TTC549 (cell line): ENCODE measurements around the gene PARPBP.
"Not testable (repeated sequence)": the region's sequence is repeated elsewhere in the genome, so short reads cannot be mapped to it uniquely, and the experiment has no call there.

Experiments
- FAIRE-seq: peaks from 2 replicates; lab custom pipeline; 2012; peaks lifted over from hg19 to GRCh38; lab: Jason Lieb, UNC

PARPBP gene, protein sequence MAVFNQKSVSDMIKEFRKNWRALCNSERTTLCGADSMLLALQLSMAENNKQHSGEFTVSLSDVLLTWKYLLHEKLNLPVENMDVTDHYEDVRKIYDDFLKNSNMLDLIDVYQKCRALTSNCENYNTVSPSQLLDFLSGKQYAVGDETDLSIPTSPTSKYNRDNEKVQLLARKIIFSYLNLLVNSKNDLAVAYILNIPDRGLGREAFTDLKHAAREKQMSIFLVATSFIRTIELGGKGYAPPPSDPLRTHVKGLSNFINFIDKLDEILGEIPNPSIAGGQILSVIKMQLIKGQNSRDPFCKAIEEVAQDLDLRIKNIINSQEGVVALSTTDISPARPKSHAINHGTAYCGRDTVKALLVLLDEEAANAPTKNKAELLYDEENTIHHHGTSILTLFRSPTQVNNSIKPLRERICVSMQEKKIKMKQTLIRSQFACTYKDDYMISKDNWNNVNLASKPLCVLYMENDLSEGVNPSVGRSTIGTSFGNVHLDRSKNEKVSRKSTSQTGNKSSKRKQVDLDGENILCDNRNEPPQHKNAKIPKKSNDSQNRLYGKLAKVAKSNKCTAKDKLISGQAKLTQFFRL

DNA sequence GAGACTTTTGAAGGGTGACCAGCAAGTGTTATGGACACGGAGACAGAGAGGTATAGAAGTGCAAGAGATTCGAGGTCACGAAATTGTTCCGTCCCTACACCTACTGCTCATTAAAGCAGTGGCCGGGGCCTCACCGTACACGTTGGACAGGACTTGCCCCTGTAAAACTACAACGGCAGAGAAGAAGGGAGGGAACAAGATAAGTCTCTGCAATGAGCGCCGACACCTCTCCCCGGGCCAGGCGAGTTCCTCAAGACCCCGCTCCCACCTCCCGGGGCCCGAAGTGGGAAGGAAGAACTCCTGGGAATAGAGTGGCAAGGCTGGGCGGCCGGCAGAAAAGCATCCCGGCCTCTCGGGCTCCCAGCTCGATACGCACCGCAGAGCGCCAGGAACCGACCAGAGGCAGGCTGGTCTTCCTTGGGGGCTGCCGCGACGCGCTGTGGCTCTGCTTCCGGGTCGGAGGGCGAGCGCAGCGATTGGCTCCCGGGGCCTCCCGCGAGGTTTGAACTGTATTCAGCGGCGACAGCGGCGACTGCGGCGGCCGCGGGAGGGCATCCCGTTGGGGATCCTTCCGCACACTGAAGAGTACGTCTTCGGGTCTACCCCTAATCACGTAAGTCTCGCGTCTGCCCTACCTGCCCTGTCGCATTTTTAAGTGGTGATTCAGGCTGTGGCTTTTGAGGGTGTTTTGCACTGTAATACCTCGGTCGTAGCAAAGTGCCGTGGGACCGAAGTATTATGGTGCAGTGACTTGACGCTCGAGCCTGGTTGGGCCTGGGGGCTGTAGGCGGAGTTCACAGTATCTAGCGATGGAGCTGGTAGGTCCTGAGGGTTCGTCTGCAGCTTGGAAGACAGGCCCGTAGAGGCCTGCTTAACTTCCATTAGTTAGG is at the start of gene PARPBP, which contains the start of gene NUP37:
Gene PARPBP (plus strand): TSS at position 510 of the 890 bp plus-strand sequence. CDS start 3,706 bp downstream, outside the sequence.
Gene NUP37 (minus strand): TSS at position 441 of the 890 bp plus-strand sequence. CDS start 1,596 bp downstream, outside the sequence.
- no peak for FAIRE-seq

DNA sequence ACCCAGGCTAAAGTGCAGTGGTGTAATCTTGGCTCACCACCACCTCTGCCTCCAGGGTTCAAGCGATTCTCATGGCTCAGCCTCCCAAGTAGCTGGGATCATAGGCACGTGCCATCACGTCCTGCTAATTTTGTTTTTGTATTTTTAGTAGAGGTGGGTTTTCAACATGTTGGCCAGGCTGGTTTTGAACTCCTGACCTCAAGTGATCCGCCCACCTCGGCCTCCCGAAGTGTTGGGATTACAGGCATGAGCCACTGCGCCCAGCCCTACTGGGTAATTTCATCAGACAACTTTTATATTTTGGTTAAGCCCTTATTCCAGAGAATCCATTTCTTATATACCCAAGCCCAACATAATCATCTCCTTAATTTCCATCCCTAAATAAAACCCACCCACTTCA is 47.9 kb upstream of the PARPBP start:
- FAIRE-seq = not testable (repeated sequence)

DNA sequence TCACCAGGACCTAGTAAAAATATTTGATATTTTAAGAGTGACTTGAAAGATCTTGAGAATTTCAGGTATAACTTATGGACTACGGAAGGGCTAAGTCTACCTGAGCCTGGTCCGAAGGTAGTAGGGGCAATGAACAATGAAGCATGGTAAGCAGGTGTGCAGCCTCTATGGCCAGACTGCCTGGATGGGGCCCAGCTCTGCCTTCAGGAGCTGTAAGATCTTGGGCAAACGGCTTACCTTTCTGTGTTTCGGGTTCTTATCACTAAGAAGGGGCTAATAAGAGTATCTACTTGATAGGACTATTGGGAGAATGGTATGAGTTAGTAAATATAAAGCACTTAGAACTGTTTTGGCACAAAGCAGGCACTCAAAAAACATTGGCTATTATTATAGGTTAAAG is 39.1 kb upstream of the PARPBP start:
- no peak for FAIRE-seq

DNA sequence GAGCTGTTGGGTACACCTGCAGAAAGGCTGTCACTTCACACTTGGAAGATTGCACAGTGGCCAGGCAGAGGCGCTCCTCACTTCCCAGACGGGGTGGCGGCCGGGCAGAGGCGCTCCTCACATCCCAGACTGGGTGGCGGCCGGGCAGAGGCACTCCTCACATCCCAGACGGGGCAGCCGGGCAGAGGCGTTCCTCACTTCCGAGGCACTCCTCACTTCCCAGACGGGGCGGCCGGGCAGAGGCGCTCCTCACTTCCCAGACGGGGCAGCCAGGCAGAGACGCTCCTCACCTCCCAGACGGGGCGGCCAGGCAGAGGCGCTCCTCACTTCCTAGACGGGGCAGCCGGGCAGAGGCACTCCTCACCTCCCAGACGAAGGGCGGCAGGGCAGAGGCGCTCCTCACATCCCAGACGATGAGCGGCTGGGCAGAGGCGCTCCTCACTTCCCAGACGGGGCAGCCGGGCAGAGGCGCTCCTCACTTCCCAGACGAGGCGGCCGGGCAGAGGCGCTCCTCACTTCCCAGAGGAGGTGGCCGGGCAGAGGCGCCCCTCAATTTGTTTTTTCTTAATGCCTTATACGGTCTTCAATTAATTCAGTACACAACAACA is 30.7 kb upstream of the PARPBP start:
- FAIRE-seq = not testable (repeated sequence)

DNA sequence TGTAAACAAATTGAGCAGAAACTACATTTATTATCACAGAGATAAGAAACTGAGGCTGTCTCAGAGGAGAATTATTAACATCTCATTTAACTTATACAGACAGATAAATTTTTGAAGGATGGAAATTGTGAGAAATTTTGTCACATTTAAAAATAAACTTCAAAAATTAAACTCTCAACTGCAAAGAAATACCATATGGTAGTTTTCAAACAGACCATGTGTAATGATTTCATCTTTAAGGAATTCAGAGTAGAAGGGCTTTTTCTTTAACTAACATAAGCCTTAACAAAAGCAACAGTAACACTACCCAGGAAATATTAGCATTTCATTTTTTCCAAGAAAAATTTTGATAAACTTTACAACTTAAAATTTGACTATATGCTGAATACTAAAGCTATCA is 26.7 kb upstream of the PARPBP start:
- no peak for FAIRE-seq

DNA sequence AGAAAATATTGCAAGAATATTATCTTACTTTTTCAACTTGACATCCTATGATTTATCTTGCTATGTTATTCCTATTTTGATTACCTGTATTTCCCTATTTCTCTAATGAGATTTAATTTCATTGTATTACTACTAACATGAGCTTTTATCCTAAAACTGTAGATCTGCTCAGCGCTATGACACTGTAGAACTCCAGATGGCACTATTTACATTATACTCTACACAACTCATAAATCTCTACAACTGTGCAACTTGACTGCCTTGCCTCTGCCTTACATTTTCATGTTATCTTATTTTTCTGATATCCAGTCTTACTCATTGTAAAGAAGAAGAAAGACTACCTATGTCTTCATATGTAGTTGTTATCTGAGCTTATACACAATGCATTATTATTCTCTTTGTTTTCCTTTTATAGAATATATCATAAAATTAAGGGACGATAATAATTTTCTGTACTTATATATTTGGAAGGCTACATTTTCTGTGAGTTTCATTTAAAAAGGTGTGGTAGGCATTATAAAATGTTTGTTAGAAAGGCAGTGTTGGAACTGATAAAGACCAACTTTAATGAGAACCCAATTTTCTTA is 24.2 kb upstream of the PARPBP start:
- FAIRE-seq = peak; percentile 68

DNA sequence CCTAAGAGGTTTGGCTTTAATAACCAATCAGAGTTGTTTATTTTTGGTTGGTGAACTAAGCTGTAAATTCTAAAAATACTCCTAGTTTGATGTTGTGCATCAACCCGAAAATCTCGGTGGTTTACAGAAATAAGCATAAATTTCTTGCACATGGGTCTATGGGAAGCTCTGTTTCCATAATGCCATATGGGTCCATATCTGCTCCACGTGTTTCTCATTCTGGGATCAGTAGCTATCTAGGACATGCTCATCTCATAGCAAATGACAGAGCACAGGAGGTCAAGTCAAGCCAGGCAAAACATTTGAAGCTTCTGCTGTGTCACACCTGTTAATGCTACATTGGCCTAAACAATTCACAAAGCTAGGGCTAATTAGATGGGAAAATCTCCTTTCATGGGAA is 23.1 kb upstream of the PARPBP start:
- FAIRE-seq = no peak

DNA sequence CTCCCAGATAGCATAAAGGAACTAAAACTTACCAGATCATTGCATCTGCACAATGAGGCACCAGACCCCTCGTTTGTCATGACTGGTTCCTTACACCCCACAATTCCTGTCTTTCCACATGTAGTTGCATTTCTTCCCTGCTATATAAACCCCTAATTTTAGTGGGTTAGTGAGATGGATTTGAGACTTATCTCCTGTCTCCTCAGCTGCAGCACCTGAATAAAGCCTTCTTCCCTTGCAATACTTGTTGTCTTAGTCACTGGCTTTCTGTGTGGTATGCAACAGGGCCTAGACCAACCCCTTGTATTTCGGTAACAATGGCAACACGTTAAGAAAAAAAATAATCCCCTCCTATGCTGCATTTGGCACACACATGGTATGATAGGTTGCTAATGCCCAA is 13.1 kb upstream of the PARPBP start:
- FAIRE-seq = no peak

DNA sequence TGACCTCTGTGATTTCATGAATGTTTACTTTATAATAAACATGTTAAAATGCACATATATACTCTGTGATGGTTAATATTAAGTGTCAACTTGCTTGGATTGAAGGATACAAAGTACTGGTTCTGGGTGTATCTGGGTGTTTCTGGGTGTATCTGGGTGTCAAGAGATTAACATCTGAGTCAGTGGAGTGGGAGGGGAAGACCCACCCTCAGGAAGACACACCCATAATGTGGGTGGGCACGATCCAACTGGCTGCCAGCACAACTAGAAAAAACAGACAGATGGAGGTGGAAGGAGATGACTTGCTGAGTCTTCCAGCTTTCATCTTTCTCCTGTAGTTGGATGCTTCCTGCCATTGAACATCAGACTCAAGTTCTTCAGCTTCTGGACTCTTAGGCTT is 12.0 kb upstream of the PARPBP start:
- no peak for FAIRE-seq

DNA sequence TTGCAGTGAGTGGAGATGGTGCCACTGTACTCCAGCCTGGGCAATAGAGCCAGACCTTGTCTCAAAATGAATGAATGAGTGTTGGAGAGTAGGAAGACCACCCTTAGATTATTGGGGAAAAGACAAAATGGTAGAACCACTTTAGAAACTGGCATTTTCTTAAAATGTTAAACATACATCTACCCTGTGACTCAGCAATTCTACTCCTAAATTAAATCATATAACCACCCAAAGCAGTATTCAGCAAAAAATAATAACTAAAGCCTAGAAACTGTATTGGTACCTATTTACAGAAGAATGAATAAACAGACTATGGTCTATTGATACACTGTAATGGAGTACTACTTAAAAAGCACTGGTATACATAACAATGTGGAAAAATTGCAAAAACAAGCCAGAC is 9.2 kb upstream of the PARPBP start:
- no peak for FAIRE-seq

DNA sequence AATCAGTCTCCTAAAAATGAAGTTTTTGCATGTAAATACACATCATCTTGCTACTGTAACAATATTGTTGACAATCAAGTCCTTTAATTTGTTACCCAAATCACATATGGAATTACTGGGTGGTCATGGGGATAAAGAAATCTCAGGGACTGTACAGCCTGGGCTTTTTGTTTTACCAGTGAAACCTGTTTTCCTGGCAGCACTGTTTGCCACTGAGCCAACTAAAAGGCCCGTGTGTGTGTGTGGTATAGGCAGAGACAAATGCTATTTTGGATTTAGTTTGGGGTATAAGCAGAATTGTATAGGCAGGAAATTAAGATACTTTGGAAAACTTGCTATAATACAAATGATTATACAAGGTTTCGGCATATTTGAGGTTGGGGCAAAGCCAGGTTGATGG is 5.8 kb upstream of the PARPBP start:
- FAIRE-seq = no peak

DNA sequence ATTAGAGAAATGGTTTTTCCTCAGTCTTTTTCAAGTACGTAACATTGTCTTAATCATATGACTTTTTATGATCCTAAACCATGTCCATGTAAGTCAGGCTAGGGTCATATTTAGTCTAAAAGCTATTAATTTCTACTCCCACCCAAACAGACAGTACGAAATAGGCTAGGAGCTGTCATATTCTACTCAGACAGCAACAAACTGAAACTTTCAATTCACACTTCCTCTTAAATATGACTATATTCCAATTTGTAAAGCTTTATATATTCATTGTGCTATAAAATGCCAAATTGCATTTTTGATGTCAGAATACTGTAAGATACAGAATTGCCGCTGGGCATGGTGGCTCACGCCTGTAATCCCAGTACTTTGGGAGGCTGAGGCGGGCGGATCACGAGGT is 3.6 kb upstream of the PARPBP start:
- no peak for FAIRE-seq

DNA sequence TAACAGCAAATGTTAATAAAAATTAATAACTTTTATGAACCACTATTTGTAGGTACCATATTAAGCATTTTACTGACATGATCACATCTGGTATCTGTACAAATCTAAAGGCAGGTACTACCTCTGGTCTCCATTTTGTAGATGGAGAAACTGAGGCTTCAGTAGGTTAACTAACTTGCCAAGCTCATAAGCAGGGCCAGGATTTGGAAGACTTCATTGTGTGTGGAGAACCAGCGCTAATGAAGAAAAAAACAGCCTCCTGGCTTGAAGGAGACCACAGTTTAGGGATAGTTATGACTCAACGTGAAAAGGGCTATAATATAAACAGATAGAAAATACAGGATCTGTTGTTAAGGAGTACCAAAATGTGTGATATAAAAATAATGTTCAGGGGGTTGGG is 1.1 kb upstream of the PARPBP start:
- no peak for FAIRE-seq

DNA sequence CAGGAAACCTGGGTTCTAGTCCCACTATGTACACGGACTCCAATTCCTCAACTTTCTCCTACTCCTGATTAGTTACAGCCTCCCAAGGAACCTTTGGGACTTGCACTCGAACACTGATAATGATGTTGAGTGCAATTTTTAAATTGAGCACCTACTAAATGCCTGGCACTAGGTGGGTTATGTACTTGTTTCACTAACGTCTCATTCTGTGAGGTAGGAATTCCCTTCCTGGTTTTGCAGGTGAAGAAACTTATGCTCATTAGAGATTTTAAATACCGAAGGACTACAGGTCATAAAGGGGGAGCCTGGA is 536 bp downstream of the PARPBP start:
- FAIRE-seq = no peak

DNA sequence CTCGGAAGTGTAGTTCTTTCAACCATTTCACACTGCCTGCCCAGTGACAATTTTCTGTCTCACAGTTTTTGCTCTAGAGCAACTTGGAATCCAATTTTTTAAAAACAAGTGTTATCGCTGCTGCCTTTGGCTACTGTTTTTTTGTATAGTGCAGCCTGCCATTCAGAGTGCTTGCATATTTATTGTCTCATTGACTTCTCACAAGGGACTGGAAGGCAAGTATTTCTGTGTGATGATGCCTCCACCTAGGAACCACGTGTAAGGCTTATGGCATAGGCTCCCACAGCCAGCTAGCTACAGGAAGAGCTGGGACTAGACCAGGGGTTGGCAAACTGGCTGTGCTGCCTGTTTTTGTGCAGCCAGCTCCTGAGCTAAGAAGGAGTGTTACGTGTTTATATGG is 903 bp downstream of the PARPBP start:
- no peak for FAIRE-seq

DNA sequence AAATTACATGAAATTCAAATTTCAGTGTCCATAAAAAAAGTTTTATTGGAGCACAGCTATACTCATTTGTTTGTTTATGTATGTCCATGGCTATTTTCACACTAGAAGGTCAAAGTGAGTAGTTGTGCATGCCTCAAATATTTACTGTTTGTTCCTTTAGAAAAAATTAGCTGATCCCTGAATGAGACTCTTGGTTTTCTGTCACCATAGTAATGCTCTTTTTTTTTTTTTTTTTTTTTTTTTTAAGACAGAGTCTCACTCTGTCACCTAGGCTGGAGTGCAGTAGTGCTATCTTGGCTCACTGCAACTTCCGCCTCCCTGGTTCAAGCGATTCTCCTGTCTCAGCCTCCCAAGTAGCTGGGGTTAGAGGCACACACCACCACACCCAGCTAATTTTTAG is 1.3 kb downstream of the PARPBP start:
- not testable (repeated sequence) for FAIRE-seq

DNA sequence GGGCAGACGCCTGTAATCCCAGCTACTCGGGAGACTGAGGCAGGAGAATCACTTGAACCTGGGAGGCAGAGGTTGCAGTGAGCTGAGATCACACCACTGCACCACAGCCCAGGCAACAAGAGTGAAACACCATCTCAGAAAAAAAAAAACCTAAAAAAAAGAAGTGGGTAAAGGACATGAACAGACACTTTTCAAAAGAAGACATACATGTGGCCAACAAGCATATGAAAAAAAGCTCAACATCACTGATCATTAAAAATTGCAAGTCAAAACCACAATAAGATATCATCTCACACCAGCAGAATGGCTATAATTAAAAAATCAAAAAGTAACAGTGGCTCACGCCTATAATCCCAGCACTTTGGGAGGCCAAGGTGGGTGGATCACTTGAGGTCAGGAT is 10.7 kb downstream of the PARPBP start:
- not testable (repeated sequence) for FAIRE-seq

DNA sequence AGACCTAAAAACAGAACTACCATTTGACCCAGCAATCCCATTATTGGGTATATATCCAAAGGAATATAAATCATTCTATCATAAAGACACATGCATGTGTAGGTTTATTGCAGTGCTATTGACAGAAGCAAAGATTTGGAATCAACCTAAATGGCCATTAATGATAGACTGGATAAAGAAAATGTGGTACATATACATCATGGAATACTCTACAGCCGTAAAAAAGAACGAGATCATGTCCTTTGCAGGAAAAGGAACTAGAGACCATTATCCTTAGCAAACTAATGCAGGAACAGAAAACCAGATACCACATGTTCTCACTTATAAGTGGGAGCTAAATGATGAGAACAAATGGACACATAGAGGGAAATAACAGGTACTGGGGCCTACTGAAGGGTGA is 11.5 kb downstream of the PARPBP start:
- not testable (repeated sequence) for FAIRE-seq

DNA sequence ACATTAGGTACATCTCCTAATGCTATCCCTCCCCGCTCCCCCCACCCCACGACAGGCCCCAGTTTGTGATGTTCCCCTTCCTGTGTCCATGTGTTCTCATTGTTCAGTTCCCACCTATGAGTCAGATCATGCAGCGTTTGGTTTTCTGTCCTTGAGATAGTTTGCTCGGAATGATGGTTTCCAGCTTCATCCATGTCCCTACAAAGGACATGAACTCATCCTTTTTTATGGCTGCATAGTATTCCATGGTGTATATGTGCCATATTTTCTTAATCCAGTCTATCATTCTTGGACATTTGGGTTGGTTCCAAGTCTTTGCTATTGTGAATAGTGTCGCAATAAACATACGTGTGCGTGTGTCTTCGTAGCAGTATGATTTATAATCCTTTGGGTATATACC is 17.6 kb downstream of the PARPBP start:
- FAIRE-seq = not testable (repeated sequence)

DNA sequence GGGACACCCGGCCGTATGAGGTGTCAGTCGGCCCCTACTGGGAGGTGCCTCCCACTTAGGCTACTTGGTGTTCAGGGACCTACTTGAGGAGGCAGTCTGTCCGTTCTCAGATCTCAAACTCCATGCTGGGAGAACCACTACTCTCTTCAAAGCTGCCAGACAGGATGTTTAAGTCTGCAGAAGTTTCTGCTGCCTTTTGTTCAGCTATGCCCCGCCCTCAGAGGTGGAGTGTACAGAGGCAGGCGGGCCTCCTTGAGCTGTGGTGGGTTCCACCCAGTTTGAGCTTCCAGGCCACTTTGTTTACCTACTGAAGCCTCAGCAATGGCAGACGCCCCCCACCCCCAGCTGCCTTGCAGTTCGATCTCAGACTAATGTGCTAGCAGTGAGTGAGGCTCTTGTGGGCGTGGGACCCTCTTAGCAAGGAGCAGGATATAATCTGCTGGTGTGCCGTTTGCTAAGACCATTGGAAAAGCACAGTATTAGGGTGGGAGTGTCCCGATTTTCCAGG is 22.9 kb downstream of the PARPBP start:
- not testable (repeated sequence) for FAIRE-seq

DNA sequence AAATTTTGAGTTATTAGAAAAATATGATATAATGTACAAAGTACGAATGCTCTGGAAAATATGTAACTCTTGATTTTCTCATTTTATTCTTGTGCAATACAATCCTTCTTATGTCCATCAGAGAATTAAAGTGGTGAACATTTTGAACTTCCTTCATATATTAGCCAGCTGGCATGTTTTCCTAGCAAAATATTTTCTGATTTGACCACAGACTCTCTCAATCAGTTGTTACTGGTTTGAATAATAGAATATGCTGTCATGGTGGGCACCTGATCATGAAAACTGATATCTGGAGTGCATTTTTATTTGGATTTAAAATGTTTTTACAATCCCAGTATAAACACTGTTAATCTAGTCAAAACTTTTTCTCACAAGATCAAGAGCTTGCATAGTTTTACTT is 24.2 kb downstream of the PARPBP start:
- no peak for FAIRE-seq

DNA sequence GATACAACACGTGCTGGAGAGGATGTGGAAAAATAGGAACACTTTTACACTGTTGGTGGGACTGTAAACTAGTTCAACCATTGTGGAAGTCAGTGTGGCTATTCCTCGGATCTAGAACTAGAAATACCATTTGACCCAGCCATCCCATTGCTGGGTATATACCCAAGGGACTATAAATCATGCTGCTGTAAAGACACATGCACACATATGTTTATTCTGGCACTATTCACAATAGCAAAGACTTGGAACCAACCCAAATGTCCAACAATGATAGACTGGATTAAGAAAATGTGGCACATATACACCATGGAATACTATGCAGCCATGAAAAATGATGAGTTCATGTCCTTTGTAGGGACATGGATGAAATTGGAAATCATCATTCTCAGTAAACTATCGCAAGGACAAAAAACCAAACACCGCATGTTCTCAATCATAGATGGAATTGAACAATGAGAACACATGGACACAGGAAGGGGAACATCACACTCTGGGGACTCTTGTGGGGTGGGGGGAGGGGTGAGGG is 27.1 kb downstream of the PARPBP start:
- not testable (repeated sequence) for FAIRE-seq
